Central memory CD4-positive, alpha-beta T cell (primary cell): ENCODE results near the gene WASHC4.
"Not testable (repeated sequence)": the region's sequence is repeated elsewhere in the genome, so short reads cannot be mapped to it uniquely, and the experiment has no call there.

Experiments used
- DNase-seq: peaks from one replicate; pipeline ENCODE4 v3.0.0; 2022

WASHC4 gene

GRCh38 chr12:105091476-105092206 is 15.9 kb upstream of the WASHC4 start:
- no peak for DNase-seq

DNA sequence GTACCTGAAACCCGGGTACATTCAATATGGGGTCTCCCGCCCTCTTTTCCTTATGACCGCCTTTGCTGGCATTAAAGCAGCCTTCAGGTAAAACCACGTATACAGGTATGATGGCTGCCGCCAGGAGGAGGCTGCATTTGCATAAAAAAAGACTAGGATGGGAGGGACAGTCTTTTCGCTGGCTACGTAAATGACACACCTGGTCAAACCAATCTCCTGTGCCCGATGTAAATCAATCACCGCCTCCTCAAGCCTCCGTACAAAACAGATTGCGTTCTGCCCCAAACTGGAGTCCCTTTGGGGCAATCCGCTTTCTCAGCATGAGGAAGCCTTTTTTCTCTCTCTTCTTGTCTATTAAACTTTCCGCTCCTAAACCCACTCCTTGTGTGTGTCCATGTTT is 15.2 kb upstream of the WASHC4 start:
- DNase-seq = no peak

GRCh38 chr12:105095338-105095737 is 12.2 kb upstream of the WASHC4 start:
- DNase-seq = not testable (repeated sequence)

DNA sequence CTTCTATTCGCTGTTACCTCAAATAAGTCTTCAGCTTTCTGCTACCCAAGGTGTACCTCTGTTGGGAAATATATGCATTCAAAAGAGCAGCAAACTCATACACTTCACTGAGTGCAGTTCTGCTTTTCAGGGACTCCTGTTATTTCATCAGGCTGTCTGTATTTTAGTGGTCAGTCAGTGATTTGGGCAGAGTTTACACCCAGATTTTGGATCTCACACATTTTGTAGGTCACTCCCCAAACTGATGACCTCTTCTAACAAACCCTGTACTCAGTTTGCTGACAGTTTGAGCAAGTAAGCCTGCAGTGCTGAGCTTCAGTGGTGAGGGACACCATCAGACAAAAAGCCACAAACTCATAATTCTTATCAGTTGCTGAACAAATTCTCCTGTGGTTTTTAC is 8.2 kb upstream of the WASHC4 start:
- DNase-seq = no peak

DNA sequence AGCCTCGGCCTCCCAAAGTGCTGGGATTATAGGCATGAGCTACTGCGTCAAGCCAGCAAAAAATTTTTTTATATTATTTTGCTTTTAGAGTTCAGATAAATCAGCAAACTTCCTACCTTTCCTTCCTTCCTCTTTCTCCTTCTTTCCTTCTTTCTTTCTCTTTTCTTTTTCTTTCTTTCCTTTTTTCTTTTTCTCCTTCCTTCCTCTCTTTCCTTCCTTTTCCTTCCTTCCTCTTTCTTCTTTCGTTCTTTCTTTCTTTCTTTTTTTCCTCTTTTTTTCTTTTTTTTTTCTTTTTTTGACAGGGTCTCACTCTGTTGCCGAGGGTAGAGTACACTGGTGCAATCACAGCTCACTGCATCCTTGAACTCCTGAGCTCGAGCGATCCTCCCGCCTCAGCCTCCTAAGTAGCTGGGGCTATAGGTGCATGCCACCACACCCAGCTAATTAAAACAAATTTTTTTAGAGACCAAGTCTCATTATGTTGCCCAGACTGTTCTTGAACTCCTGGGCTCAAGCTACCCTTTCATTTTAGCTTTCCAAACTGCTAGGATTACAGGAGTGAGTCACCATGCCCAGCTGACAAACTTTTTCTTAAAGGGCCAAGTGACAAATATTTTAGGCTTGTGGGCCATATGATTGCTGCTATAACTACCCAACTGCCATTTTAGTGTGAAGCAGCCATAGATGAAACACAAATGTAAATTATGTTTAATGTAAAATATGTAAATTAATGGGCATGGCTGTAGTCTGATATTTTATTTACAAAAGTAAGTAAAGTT is 7.1 kb upstream of the WASHC4 start:
- no peak for DNase-seq

GRCh38 chr12:105100998-105101397 is 6.5 kb upstream of the WASHC4 start:
- no peak for DNase-seq

- DNase-seq = no peak
Measured at GRCh38 chr12:105102673-105103072, 4.9 kb upstream of the WASHC4 start.

DNA sequence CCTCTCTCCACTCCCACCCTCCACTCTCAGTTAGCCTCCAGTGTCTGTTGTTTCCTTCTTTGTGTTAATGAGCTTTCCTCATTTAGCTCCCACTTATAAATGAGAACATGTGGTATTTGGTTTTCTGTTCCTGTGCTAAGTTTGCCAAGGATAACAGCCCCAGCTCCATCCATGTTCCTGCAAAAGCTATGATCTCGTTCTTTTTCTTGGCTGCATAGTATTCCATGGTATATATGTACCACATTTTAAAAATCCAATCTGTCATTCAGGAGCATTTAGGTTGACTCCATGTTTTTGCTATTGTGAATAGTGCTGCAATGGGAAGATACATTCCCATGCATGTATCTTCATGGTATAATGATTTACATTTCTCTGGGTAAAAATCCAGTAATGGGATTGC is 2.8 kb upstream of the WASHC4 start:
- no peak for DNase-seq

- no peak for DNase-seq
Measured at GRCh38 chr12:105106621-105107020, 910 bp upstream of the WASHC4 start.

- DNase-seq = no peak
Measured at GRCh38 chr12:105107171-105107493, 399 bp upstream of the WASHC4 start.

DNA sequence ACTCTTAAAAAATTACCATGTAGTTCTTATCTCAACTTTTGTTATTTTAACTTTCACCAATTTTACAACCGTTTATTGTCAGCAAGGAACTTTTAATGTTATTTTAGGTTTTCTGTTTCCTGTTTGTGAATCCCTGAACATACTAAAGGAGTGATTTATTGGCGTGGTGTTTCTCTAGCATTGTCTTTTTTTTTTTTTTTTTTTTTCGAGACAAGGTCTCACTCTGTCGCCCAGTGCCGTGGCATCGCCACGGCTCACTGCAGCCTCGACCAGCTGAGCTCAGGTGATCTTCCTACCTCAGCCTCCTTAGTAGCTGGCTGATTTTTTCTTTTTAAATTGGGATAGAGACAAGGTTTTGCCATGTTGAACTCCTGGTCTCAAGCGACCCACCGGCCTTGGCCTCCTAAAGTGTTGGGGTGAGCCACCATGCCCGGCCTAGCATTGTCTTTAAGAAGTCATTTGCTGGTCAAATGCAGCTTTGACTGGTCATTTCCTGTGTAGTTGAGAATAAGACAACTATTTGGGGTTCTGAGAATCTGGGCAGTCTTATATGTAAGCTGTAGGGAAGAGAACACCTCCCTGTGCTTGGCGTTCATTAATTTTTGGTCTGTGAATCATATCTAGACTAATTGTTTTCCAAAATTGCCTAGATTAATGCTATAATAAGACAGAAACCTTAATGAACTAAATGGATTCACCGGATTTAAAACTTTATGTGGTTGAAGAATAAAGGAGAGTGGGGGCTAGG is 2.1 kb downstream of the WASHC4 start:
- DNase-seq = no peak

- no peak for DNase-seq
Measured at GRCh38 chr12:105110851-105111250, 3.3 kb downstream of the WASHC4 start.

- DNase-seq = no peak
Measured at GRCh38 chr12:105113094-105113493, 5.6 kb downstream of the WASHC4 start.

- DNase-seq = no peak
Measured at GRCh38 chr12:105116969-105117368, 9.4 kb downstream of the WASHC4 start.

DNA sequence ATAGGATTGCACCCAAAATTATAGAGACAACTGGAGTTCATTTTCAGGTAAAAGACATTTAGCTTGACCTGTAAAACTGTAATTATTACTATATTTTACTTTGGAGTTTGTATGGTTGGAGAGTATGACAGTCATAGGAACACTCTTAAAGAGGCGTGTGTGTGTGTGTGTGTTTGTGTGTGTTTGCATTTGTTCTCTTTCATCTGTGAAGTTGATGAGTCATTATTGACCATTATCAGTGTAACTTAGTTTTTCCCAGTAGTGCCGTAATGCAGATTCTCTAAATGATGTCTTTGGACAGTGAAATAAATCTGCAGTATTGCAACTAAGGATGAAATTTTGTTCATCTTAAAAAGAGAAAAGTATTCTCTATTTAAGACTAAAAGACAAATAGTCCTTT is 13.0 kb downstream of the WASHC4 start:
- DNase-seq = no peak

GRCh38 chr12:105138248-105138647 is 30.7 kb downstream of the WASHC4 start:
- no peak for DNase-seq

- DNase-seq = no peak
Measured at GRCh38 chr12:105141320-105141922, 33.9 kb downstream of the WASHC4 start.

DNA sequence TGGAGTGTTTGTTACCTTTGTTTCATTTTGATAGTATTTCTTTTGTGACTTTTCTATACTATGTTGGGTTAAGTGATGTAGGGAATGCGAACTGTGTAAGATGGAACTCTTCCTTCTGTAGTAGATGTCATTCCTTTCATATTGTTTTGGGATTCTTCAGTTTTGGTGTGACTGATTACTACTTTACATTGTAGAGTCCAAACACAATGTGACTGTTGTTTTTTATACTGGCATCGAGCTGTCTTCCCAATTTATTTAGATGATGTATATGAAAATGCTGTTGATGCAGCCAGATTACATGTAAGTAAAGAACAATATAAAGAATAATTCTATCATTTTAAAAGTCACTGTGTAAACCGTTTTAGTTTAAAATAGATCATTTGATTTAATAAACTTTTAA is 34.7 kb downstream of the WASHC4 start:
- no peak for DNase-seq

DNA sequence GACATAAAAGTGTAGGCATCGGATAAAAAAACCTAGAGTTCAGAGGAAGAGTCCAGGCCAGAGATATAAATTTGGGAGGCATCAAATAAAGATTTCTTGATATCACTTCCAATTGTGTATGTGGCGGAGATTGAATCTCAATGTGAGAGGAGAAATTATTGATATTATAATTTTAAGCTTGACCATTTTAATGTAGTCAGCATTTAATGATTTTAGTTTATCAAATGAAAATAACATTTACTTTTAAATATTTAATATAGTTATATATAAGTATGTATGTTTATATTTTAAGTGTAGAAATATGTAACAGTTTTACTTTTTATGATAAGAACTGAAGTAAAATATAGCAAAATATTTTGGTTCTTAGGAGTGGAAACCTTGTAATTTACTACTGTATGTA is 48.7 kb downstream of the WASHC4 start:
- DNase-seq = no peak

DNA sequence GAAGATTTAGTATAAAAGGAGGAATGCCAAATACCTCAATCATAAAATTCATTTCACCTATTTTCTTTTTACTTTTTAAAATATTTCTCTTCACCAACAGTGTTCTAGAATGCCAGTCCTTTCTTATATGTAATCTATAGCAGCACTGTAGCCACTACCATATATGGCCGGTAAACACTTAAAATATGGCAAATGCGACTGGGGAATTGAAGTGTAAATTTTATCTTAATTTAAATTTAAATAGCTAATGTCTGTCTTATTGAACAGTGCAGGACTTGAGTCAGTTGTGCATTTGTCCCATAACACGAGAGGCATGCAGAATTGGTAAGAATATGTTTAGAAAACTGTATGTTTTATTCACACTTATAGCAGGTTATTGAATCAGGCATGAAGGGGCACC is 50.1 kb downstream of the WASHC4 start:
- no peak for DNase-seq

GRCh38 chr12:105158876-105159275 is 51.3 kb downstream of the WASHC4 start:
- no peak for DNase-seq

DNA sequence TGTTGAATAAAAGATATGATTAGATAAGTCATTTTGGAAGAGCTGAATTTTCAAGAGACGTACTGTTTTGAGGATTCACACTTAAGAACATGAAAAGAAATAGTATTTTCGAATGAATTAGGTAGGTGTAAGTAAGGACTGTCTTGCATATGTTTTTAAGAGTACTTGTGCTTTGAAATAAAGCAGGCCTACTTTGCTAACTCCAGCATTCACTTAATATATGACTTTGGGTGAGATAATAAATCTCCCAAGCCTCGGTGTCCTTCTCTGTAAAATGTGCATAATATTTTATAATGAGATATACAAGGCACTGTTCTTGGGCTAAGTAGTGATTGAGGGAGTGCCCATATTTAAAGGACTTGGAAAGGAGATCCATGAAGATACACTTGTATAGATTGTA is 54.6 kb downstream of the WASHC4 start:
- DNase-seq = no peak

DNA sequence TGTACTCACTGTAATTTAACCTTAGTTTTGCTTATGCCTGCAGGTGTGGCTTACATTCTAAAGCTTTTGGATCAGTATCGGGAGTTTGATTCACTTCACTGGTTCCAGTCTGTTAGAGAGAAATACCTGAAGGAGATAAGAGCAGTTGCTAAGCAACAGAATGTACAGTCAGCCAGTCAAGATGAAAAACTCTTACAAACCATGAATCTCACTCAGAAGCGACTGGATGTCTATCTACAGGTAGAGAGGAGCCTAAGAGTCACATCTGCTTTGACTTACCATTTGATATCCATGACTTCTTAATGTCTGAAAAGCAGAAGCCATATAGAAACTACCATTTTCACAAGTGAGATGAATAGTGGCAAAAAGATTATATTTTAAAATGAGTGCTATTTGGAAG is 56.5 kb downstream of the WASHC4 start:
- no peak for DNase-seq

DNA sequence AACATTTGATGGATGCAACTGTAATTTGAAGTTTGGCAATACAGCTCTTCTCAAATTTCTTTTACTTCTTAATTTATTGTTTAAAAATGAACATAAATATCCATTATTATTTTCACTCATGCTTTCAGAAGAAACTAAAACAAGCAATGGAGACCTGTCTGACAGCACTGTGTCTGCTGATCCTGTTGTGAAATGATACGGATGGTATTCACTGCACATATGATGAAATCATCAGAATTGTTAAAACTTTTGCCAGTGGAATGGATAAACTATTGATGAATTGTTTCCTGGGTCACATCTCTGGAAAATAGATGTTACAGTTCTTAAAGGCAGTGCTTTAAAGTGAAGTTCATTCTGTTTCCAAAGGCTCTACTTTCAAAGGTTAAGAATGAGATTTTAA is 59.2 kb downstream of the WASHC4 start:
- DNase-seq = no peak
